Calu3 (cell line): ENCODE results near the gene IL5. TPM values are rescaled to one million over a fixed set of nuclear protein-coding genes. Genes with fewer than 3 reads are reported as not detected.
"Not testable (repeated sequence)": the region's sequence is repeated elsewhere in the genome, so short reads cannot be mapped to it uniquely, and the experiment has no call there.

Source experiments
- BruUV-seq: library from RNA; stranded (reverse); fragments of 400-500 nt; replicated peaks from 2 replicates; lab custom pipeline; 2021; lab: Mats Ljungman, UMichigan
- CTCF ChIA-PET: fragments of 300-600 bp; sonication (Branson Sonifier 250); formaldehyde crosslinking; loops from one replicate; lab custom pipeline; 2022; ENCODE audit warnings: antibody characterized with exemption; lab: Charles Lee
- DNase-seq: peaks from one replicate; pipeline ENCODE4 v3.0.0; 2022
- H3K27ac Mint-ChIP-seq: one replicate; pipeline ENCODE4 v1.8.0; 2022; ENCODE audit warnings: mixed read lengths; ENCODE audit not compliant: unreplicated experiment
- H3K27me3 Mint-ChIP-seq: one replicate; pipeline ENCODE4 v1.8.0; 2022; ENCODE audit warnings: mixed read lengths; ENCODE audit not compliant: unreplicated experiment
- H3K36me3 Mint-ChIP-seq: one replicate; pipeline ENCODE4 v1.8.0; 2022; ENCODE audit warnings: mild to moderate bottlenecking, moderate library complexity, mixed read lengths; ENCODE audit not compliant: insufficient read depth, unreplicated experiment
- H3K4me1 Mint-ChIP-seq: one replicate; pipeline ENCODE4 v1.8.0; 2022; ENCODE audit warnings: mild to moderate bottlenecking, low read depth, mixed read lengths; ENCODE audit not compliant: unreplicated experiment
- H3K4me3 Mint-ChIP-seq: one replicate; pipeline ENCODE4 v1.8.0; 2022; ENCODE audit warnings: mild to moderate bottlenecking, low read depth, moderate library complexity, mixed read lengths; ENCODE audit not compliant: unreplicated experiment
- H3K9me3 Mint-ChIP-seq: one replicate; pipeline ENCODE4 v1.8.0; 2022; ENCODE audit warnings: low read depth, mixed read lengths; ENCODE audit not compliant: unreplicated experiment
- CTCF ChIP-seq: fragments of 200-600 bp; IDR thresholded peaks from one replicate; pipeline ENCODE4 v1.8.0; 2022; ENCODE audit warnings: antibody characterized with exemption; ENCODE audit not compliant: unreplicated experiment
- intact Hi-C: fragments of 100-400 bp; cut with micrococcal nuclease; formaldehyde crosslinking; loops from one replicate; pipeline ENCODE4 v1.10.0; 2022; ENCODE audit not compliant: unreplicated experiment
- total RNA-seq: library from RNA; stranded (reverse); gene quantifications from 2 replicates; pipeline ENCODE4 v1.2.3, GENCODE V29; 2022

The IL5 gene
- total RNA-seq, 1 experiment from 2014 or later, result not detected

GRCh38 chr5:132586063-132586462, 42.7 kb upstream of the IL5 start:
- no peaks in the 10 kb centered on the region for H3K4me1 Mint-ChIP-seq
- no peaks in the 10 kb centered on the region for H3K9me3 Mint-ChIP-seq
- no TSS peak for BruUV-seq
- no peak overlapping the region for H3K27ac Mint-ChIP-seq
- CTCF ChIA-PET, result no interaction called here
- TF ChIP-seq CTCF, result no peak
- DNase-seq, result no peak
- H3K4me3 Mint-ChIP-seq, result no peak overlapping the region
- peaks cover 9% of the 10 kb centered on the region for H3K36me3 Mint-ChIP-seq
- intact Hi-C loops, result loop anchor here (10.0 kb wide), 1 partner anchor 239 kb away; no protein-coding TSS in a partner anchor
- H3K27me3 Mint-ChIP-seq, result no peaks in the 10 kb centered on the region

GRCh38 chr5:132584560-132584959, 41.2 kb upstream of the IL5 start:
- not testable (repeated sequence) for H3K36me3 Mint-ChIP-seq, H3K4me1 Mint-ChIP-seq, H3K9me3 Mint-ChIP-seq

DNA sequence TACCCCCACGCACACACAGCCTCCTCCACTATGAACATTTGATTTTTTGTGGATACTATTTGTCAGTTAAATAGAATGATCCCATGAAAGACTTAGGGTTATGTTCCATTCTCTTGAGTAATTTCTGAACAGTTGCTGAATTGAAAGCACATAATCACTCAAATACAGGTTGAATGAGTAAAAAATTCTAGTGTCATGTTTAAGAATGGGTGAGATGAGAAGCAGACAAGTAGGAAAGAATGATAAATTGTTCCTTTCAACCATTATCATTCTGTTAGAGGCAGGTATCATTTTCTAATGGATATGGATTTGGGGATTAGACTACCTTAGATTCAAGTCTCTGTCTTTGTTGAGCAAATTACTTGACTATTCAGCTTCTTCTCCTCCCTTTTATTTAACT, 32.8 kb upstream of the IL5 start:
- H3K4me3 Mint-ChIP-seq, result no peak overlapping the region
- no peaks in the 10 kb centered on the region for H3K4me1 Mint-ChIP-seq
- CTCF ChIA-PET, result no interaction called here
- TF ChIP-seq CTCF, result no peak
- peaks cover 5% of the 10 kb centered on the region for H3K36me3 Mint-ChIP-seq
- no peaks in the 10 kb centered on the region for H3K9me3 Mint-ChIP-seq
- intact Hi-C loops, result no loop called here
- BruUV-seq, result no TSS peak
- DNase-seq, result no peak
- H3K27me3 Mint-ChIP-seq, result no peaks in the 10 kb centered on the region
- no peak overlapping the region for H3K27ac Mint-ChIP-seq

More at GRCh38 chr5:132584560-132584959, 41.2 kb upstream of the IL5 start:
- intact Hi-C loops, result loop anchor here (10.0 kb wide), 1 partner anchor 240 kb away; no protein-coding TSS in a partner anchor
- H3K27ac Mint-ChIP-seq, H3K27me3 Mint-ChIP-seq, H3K4me3 Mint-ChIP-seq, BruUV-seq, CTCF ChIA-PET, DNase-seq: not testable (repeated sequence)

DNA sequence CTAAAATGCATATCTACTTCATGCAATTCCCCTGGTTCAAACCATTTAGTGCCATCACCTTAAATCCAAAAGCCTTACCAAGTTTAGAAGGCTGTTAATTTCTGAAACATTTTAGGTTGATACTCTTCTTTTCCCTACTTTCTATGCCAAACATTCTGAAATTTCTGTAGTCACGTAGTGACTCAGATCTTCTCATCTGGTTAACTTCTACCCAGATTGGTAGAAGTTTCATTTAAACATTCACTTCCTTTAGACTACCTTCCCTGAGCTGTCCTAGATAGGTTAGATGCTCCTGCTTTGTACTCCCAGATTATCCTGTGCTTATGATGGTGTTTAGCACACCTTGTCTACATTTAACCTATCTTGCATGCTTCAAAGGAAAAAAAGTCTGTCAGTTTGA, 23.3 kb upstream of the IL5 start:
- no TSS peak for BruUV-seq
- no peak overlapping the region for H3K4me3 Mint-ChIP-seq
- peaks cover 7% of the 10 kb centered on the region for H3K4me1 Mint-ChIP-seq
- no peak overlapping the region for H3K27ac Mint-ChIP-seq
- H3K36me3 Mint-ChIP-seq, result no peaks in the 10 kb centered on the region
- intact Hi-C loops, result no loop called here
- H3K27me3 Mint-ChIP-seq, result no peaks in the 10 kb centered on the region
- CTCF ChIA-PET, result no interaction called here
- DNase-seq, result no peak
- H3K9me3 Mint-ChIP-seq, result no peaks in the 10 kb centered on the region
- no peak for TF ChIP-seq CTCF

- H3K9me3 Mint-ChIP-seq, intact Hi-C loops, CTCF ChIA-PET, H3K4me3 Mint-ChIP-seq, BruUV-seq, H3K4me1 Mint-ChIP-seq, H3K36me3 Mint-ChIP-seq, H3K27ac Mint-ChIP-seq, H3K27me3 Mint-ChIP-seq, DNase-seq: not testable (repeated sequence)
Measured at GRCh38 chr5:132564555-132564954, 21.2 kb upstream of the IL5 start.
